Hepatocyte (in vitro differentiated cells): Measurements from ENCODE around the gene STARD13. TPM values are rescaled to one million over a fixed set of nuclear protein-coding genes. Genes with fewer than 3 reads are reported as not detected.

Source experiments
- DNase-seq: peaks from one replicate; pipeline ENCODE4 v3.0.0-alpha.2; 2016; ENCODE audit warnings: low spot score
- H2AFZ ChIP-seq: fragments of 200-600 bp; sonication (generic); 2 replicates; pipeline ENCODE4 v1.6.0; 2016; ENCODE audit warnings: antibody characterized with exemption, mild to moderate bottlenecking
- H3K27ac ChIP-seq: fragments of 200-600 bp; sonication (generic); 2 replicates; pipeline ENCODE4 v1.5.1; 2016; ENCODE audit warnings: mild to moderate bottlenecking
- H3K27me3 ChIP-seq: fragments of 200-600 bp; sonication (generic); 2 replicates; pipeline ENCODE4 v1.6.1; 2016
- H3K36me3 ChIP-seq: fragments of 200-600 bp; sonication (generic); replicated peaks from 2 replicates; pipeline ENCODE4 v1.5.1; 2016; ENCODE audit warnings: low read depth; ENCODE audit not compliant: insufficient read depth
- H3K4me1 ChIP-seq: fragments of 200-600 bp; sonication (generic); 2 replicates; pipeline ENCODE4 v1.5.1; 2016; ENCODE audit warnings: mild to moderate bottlenecking, moderate library complexity; ENCODE audit not compliant: insufficient read depth
- H3K4me2 ChIP-seq: fragments of 200-600 bp; sonication (generic); 2 replicates; pipeline ENCODE4 v1.6.0; 2016
- H3K4me3 ChIP-seq: fragments of 200-600 bp; sonication (generic); 2 replicates; pipeline ENCODE4 v1.5.1; 2016; ENCODE audit warnings: mild to moderate bottlenecking
- H3K79me2 ChIP-seq: fragments of 200-600 bp; sonication (generic); 2 replicates; pipeline ENCODE4 v1.6.0; 2017; ENCODE audit warnings: mild to moderate bottlenecking
- H3K9me2 ChIP-seq: fragments of 200-600 bp; sonication (generic); replicated peaks from 2 replicates; pipeline ENCODE4 v1.6.0; 2017; ENCODE audit warnings: mild to moderate bottlenecking; ENCODE audit not compliant: insufficient read depth
- H3K9me3 ChIP-seq: fragments of 200-600 bp; sonication (generic); 2 replicates; pipeline ENCODE4 v1.5.1; 2016; ENCODE audit warnings: low read depth, mild to moderate bottlenecking
- H4K20me1 ChIP-seq: fragments of 200-600 bp; sonication (generic); 2 replicates; pipeline ENCODE4 v1.6.0; 2016; ENCODE audit warnings: mild to moderate bottlenecking; ENCODE audit not compliant: insufficient read depth, poor library complexity, severe bottlenecking
- EZH2 ChIP-seq: fragments of 200-600 bp; sonication (generic); IDR thresholded peaks from 2 replicates; pipeline ENCODE4 v1.6.1; 2016; ENCODE audit warnings: antibody characterized with exemption, mild to moderate bottlenecking, borderline replicate concordance
- EZH2phosphoT487 ChIP-seq: fragments of 200-600 bp; sonication (generic); IDR thresholded peaks from one replicate; pipeline ENCODE4 v1.6.1; 2018; ENCODE audit warnings: antibody characterized with exemption, mild to moderate bottlenecking, low read depth, moderate library complexity; ENCODE audit not compliant: unreplicated experiment, severe bottlenecking
- WGBS: methylation state at CpG from one replicate; pipeline ENCODE4 v1.1.6; 2016; ENCODE audit warnings: low lambda C conversion rate; ENCODE audit errors: missing lambda C conversion rate; 5-methylcytosine and 5-hydroxymethylcytosine counted together
- polyA plus RNA-seq: library from polyadenylated mRNA; unstranded; fragments of >200 nt; fragmentation: Nextera tagmentation; extraction: Ambion mirVana; gene quantifications from 2 replicates; pipeline ENCODE4 v1.2.1, GENCODE V29; 2016
- total RNA-seq: library from RNA; depleted of rRNA; stranded (reverse); fragments of >200 nt; gene quantifications from 2 replicates; pipeline ENCODE4 v1.2.3, GENCODE V29; 2014
- TF ChIP-seq, protein P1 (sequence below): fragments of 200-600 bp; sonication (generic); IDR thresholded peaks from 2 replicates; pipeline ENCODE4 v1.5.1; 2016; ENCODE audit warnings: antibody characterized with exemption, mild to moderate bottlenecking; ENCODE audit not compliant: poor library complexity

Gene STARD13
- total and polyA plus RNA-seq, 2 experiments from 2014 or later, result 5.4 to 13.5 TPM

DNA sequence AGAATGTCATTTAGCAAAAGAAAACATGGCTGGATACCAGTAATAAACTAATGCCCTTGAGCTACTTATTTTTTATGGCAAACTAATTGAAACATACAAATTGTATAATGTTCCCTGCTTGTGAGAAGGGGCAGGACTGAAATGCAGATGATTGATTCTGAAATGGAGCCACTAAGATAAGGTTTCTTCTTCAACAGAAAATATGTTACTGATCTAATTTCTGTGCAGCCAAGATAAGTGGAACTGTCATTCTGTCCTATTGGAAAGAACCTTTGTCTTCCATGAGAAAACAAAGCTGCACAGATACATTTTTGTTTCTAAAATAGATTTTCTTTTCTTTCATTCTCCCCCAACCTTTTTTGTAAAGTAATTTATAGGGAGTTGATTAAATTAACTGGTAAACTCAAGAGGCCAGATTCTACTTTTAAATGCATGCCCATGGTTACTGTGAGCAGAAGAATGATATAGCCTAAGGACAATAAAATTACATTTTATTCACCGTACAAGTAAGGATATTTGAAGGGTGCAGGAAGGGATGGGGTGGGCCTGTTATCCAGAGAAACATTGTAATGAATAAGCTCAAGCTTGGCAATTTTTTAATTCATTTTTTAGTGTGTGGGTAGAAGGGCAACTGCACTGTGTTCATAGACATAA lies 39.9 kb downstream of the STARD13 start:
- Histone ChIP-seq H3K4me1 (peaks cover under 1% of the 10 kb centered on the region), H4K20me1 (no peaks in the 10 kb centered on the region), H3K36me3 (no peaks in the 10 kb centered on the region), H3K4me2 (no peak overlapping the region), H2AFZ (no peak overlapping the region), H3K9me3 (no peaks in the 10 kb centered on the region), H3K27ac (no peak overlapping the region), H3K27me3 (no peaks in the 10 kb centered on the region), H3K79me2 (peaks cover 35% of the 10 kb centered on the region), H3K9me2 (no peaks in the 10 kb centered on the region), H3K4me3 (no peak overlapping the region)
- DNase-seq, result no peak
- 79% methylated on average over 1 of the region's 1 CpG for WGBS
- TF ChIP-seq, protein P1, sequence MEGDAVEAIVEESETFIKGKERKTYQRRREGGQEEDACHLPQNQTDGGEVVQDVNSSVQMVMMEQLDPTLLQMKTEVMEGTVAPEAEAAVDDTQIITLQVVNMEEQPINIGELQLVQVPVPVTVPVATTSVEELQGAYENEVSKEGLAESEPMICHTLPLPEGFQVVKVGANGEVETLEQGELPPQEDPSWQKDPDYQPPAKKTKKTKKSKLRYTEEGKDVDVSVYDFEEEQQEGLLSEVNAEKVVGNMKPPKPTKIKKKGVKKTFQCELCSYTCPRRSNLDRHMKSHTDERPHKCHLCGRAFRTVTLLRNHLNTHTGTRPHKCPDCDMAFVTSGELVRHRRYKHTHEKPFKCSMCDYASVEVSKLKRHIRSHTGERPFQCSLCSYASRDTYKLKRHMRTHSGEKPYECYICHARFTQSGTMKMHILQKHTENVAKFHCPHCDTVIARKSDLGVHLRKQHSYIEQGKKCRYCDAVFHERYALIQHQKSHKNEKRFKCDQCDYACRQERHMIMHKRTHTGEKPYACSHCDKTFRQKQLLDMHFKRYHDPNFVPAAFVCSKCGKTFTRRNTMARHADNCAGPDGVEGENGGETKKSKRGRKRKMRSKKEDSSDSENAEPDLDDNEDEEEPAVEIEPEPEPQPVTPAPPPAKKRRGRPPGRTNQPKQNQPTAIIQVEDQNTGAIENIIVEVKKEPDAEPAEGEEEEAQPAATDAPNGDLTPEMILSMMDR, result no peak
- no peak for TF ChIP-seq EZH2phosphoT487
- no peak for TF ChIP-seq EZH2

DNA sequence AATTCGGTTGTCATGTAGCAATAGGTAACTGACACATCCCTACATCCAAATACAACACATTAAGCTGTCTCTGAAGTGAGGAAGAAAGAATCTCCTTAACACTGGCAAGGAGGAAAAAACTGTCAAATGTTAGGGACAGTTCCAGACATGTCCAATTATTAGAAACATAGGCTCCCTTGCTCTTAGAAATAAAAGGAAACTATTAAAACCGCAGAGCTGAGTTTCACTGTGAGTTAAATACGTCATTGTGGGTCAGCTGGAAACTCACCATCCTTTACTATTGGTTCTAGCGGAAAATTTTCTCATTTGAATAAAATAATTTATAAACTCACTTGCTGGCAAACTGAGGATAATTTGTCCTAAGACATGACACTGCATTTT lies 40.7 kb downstream of the STARD13 start:
- H3K4me3 ChIP-seq, result no peak overlapping the region
- H4K20me1 ChIP-seq, result no peaks in the 10 kb centered on the region
- H3K9me3 ChIP-seq, result no peaks in the 10 kb centered on the region
- H3K27me3 ChIP-seq, result no peaks in the 10 kb centered on the region
- H3K27ac ChIP-seq, result no peak overlapping the region
- no peaks in the 10 kb centered on the region for H3K9me2 ChIP-seq
- no peaks in the 10 kb centered on the region for H3K36me3 ChIP-seq
- DNase-seq, result no peak
- H3K79me2 ChIP-seq, result peaks cover 30% of the 10 kb centered on the region
- H3K4me1 ChIP-seq, result no peaks in the 10 kb centered on the region
- no peak overlapping the region for H3K4me2 ChIP-seq
- TF ChIP-seq, protein P1, result no peak
- TF ChIP-seq EZH2, result no peak
- no peak for TF ChIP-seq EZH2phosphoT487
- WGBS, result 80% methylated on average over 4 of the region's 4 CpGs
- H2AFZ ChIP-seq, result no peak overlapping the region

DNA sequence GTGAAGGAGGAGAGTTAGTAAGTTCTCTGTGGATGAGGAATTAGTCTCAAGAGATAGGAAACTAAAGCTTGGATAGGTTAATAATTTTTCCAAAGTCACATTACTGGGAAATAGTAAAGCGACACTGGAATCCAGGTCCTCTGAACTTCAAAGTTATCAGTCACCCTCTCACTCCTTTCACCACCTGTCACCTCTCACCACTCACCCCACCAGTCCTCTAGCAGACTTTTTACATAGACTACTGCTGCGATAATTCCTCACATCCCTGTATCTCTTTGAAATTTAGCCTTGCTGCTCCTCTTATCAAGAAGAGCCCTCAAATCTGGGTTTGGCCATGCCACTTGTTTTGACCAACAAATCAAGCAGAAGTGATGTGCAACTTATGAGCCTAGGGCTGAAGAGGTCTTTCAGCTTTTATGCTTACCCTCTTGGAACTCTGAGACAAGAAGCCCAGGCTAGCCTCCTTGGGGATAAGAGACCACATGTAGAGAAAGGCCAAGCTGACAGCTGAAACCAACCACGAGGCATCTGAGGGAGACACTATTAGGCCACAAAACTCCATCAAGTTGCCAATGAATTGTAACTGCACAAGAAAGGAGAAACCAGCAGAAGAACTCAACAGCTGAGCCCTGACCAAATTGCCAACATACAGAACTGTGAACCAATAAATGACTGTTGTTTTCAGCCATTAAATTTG lies 41.2 kb downstream of the STARD13 start:
- H3K27ac ChIP-seq, result no peak overlapping the region
- no peaks in the 10 kb centered on the region for H4K20me1 ChIP-seq
- peaks cover 25% of the 10 kb centered on the region for H3K79me2 ChIP-seq
- DNase-seq, result no peak
- no peaks in the 10 kb centered on the region for H3K9me3 ChIP-seq
- no peaks in the 10 kb centered on the region for H3K9me2 ChIP-seq
- no peak overlapping the region for H3K4me3 ChIP-seq
- H3K4me1 ChIP-seq, result no peaks in the 10 kb centered on the region
- WGBS, result 94% methylated on average over 3 of the region's 3 CpGs
- no peaks in the 10 kb centered on the region for H3K27me3 ChIP-seq
- H2AFZ ChIP-seq, result no peak overlapping the region
- H3K36me3 ChIP-seq, result no peaks in the 10 kb centered on the region
- H3K4me2 ChIP-seq, result no peak overlapping the region
- TF ChIP-seq EZH2phosphoT487 (no peak), EZH2 (no peak)
- TF ChIP-seq, protein P1, result no peak
